ENCODE results near the gene HS1BP3. TPM values are rescaled to one million over a fixed set of nuclear protein-coding genes. Genes with fewer than 3 reads are reported as not detected.

The HS1BP3 gene
- total RNA-seq, 1 experiment from 2014 or later: 17.1 TPM

GRCh38 chr2:20652141-20652540 lies 1.2 kb upstream of the HS1BP3 start:
- ChIA-PET POLR2A (no interaction called here), CTCF (interaction anchor here (1.3 to 2.6 kb wide), 4 partner anchors 9 to 256 kb away, joined by 4 to 16 read pairs (median 9); no protein-coding TSS in a partner anchor), RAD21 (ENCODE audit: low non-redundant PET in 1 of 2, low total read pairs in 2 of 2, uncharacterized antibody in 2 of 2, unreplicated experiment in 2 of 2) (no interaction called here)
- H3K9ac ChIP-seq (ENCODE audit: low read length): no peak overlapping the region
- H2AFZ ChIP-seq (ENCODE audit: low read depth, low read length, poor library complexity, severe bottlenecking): no peak overlapping the region
- DNase-seq (ENCODE audit: low read depth, low spot score): no peak
- H3K79me2 ChIP-seq (ENCODE audit: insufficient read depth, low read length): no peaks in the 10 kb centered on the region
- H4K20me1 ChIP-seq (ENCODE audit: insufficient read depth): no peaks in the 10 kb centered on the region
- no peak for ATAC-seq
- no peak overlapping the region for H3K4me3 ChIP-seq (replicated peaks in 1 of 2; ENCODE audit: low read depth in 1 of 2, low read length in 2 of 2)
- BruUV-seq (replicated peaks): no TSS peak
- intact Hi-C loops (cut with micrococcal nuclease): no loop called here
- H3K27ac ChIP-seq (ENCODE audit: low read depth, low read length): no peak overlapping the region
- TF ChIP-seq ZNF274 (IDR thresholded peaks at IDR 0.05; ENCODE audit: low read depth, low read length) (no peak), ZBTB33 (IDR thresholded peaks at IDR 0.05; ENCODE audit: extremely low read depth, insufficient replicate concordance, low read length) (no peak), SP1 (IDR thresholded peaks at IDR 0.05; ENCODE audit: low read depth) (no peak), ATF3 (IDR thresholded peaks at IDR 0.05) (no peak), RAD21 (IDR thresholded peaks at IDR 0.05; ENCODE audit: low read depth) (no peak), EZH2phosphoT487 (IDR thresholded peaks at IDR 0.05; ENCODE audit: borderline replicate concordance) (no peak)
- H3K27me3 ChIP-seq (ENCODE audit: insufficient read depth, low read length): no peaks in the 10 kb centered on the region
- H3K36me3 ChIP-seq (ENCODE audit: control insufficient read depth in 1 of 2, insufficient read depth in 2 of 2, low read length in 2 of 2): no peaks in the 10 kb centered on the region
- no peaks in the 10 kb centered on the region for H3K9me3 ChIP-seq (ENCODE audit: control insufficient read depth in 1 of 2, insufficient read depth in 1 of 2, low read depth in 1 of 2, low read length in 2 of 2)
- H3K9me2 ChIP-seq (ENCODE audit: insufficient read depth): no peaks in the 10 kb centered on the region
- peaks cover 5 to 18% of the 10 kb centered on the region in 2 experiments for H3K4me1 ChIP-seq (ENCODE audit: control insufficient read depth in 1 of 2, insufficient read depth in 2 of 2, low read length in 2 of 2)
- H3K4me2 ChIP-seq (ENCODE audit: low read length): no peak overlapping the region

GRCh38 chr2:20651731-20652099 lies 817 bp upstream of the HS1BP3 start:
- DNase-seq (ENCODE audit: low read depth, low spot score) (no peak), ATAC-seq (no peak)
- BruUV-seq (replicated peaks): no TSS peak
- Histone ChIP-seq H3K9me2 (ENCODE audit: insufficient read depth) (no peaks in the 10 kb centered on the region), H3K9ac (ENCODE audit: low read length) (peak overlapping the region; percentile 91), H3K4me1 (ENCODE audit: control insufficient read depth in 1 of 2, insufficient read depth in 2 of 2, low read length in 2 of 2) (peaks cover 5 to 18% of the 10 kb centered on the region in 2 experiments), H3K9me3 (ENCODE audit: control insufficient read depth in 1 of 2, insufficient read depth in 1 of 2, low read depth in 1 of 2, low read length in 2 of 2) (no peaks in the 10 kb centered on the region), H2AFZ (ENCODE audit: low read depth, low read length, poor library complexity, severe bottlenecking) (no peak overlapping the region), H4K20me1 (ENCODE audit: insufficient read depth) (no peaks in the 10 kb centered on the region), H3K27me3 (ENCODE audit: insufficient read depth, low read length) (no peaks in the 10 kb centered on the region), H3K79me2 (ENCODE audit: insufficient read depth, low read length) (no peaks in the 10 kb centered on the region), H3K4me3 (replicated peaks in 1 of 2; ENCODE audit: low read depth in 1 of 2, low read length in 2 of 2) (peak overlapping the region; percentile 56 to 95), H3K27ac (ENCODE audit: low read depth, low read length) (peak overlapping the region; percentile 69; the same call in 1 of the 2 replicates), H3K36me3 (ENCODE audit: control insufficient read depth in 1 of 2, insufficient read depth in 2 of 2, low read length in 2 of 2) (no peaks in the 10 kb centered on the region), H3K4me2 (ENCODE audit: low read length) (peak overlapping the region; percentile 99)
- ChIA-PET RAD21 (ENCODE audit: low non-redundant PET in 1 of 2, low total read pairs in 2 of 2, uncharacterized antibody in 2 of 2, unreplicated experiment in 2 of 2) (interaction anchor here in 1 of 2 experiments (1.7 kb wide), 1 partner anchor 256 kb away, joined by 4 read pairs; no protein-coding TSS in a partner anchor), POLR2A (interaction anchor here (1.4 to 2.5 kb wide), 3 partner anchors 10 to 205 kb away, joined by 4 to 11 read pairs (median 5); partner anchors contain the start of gene RHOB), CTCF (interaction anchor here (0.6 to 2.6 kb wide), 16 partner anchors 8 to 311 kb away, joined by 3 to 16 read pairs (median 4); partner anchors contain the start of gene RHOB)
- intact Hi-C loops (cut with micrococcal nuclease): no loop called here
- TF ChIP-seq JUND (IDR thresholded peaks at IDR 0.05) (no peak), CEBPB (IDR thresholded peaks at IDR 0.05; ENCODE audit: low read depth) (no peak), SRF (IDR thresholded peaks at IDR 0.05; ENCODE audit: low read depth) (no peak), ZBTB33 (IDR thresholded peaks at IDR 0.05; ENCODE audit: extremely low read depth, insufficient replicate concordance, low read length) (no peak), YY1 (IDR thresholded peaks at IDR 0.05; ENCODE audit: extremely low read depth, insufficient replicate concordance, low read depth, low read length) (no peak), CBX3 (IDR thresholded peaks at IDR 0.05; ENCODE audit: low read depth) (no peak), EGR1 (IDR thresholded peaks at IDR 0.05; ENCODE audit: low read depth) (no peak)

All from HCT116 (cell line).